ENCODE measurements around the gene KIAA1328. TPM values are rescaled to one million over a fixed set of nuclear protein-coding genes. Genes with fewer than 3 reads are reported as not detected.

Gene KIAA1328
- total and polyA plus RNA-seq, 9 of the 15 experiments (the other 6 are each of a cell fraction or from before 2014, with no cell fraction given), result 4.0 to 8.6 (median 7.4) TPM

- no peak for TF ChIP-seq CHD7 (IDR thresholded peaks at IDR 0.05; ENCODE audit: low read depth, low read length)
These were observed 57.1 kb downstream of the KIAA1328 start (continued) for GRCh38 chr18:36885981-36886380.

Measured in K562 (cell line).